ENCODE results near the gene NMNAT3. TPM values are rescaled to one million over a fixed set of nuclear protein-coding genes. Genes with fewer than 3 reads are reported as not detected.
A peak's percentile ranks its signal among the peaks of the same experiment; 100 is the strongest.

NMNAT3 gene
- polyA plus RNA-seq, 1 of the 3 experiments (the other 2 are of a cell fraction): not detected

- ChIA-PET CTCF (interaction anchor here (1.2 kb wide), 1 partner anchor 11 kb away, joined by 6 read pairs; no protein-coding TSS in a partner anchor), POLR2A (no interaction called here)
- Histone ChIP-seq H3K9me3 (no peaks in the 10 kb centered on the region), H3K4me3 (ENCODE audit: low read depth in 2 of 2, low read length in 1 of 2) (no peak overlapping the region), H3K4me2 (no peak overlapping the region), H3K36me3 (replicated peaks in 1 of 2; ENCODE audit: control insufficient read depth in 1 of 2, insufficient read depth in 2 of 2, low read length in 1 of 2) (no peaks in the 10 kb centered on the region), H3K27me3 (ENCODE audit: insufficient read depth) (no peaks in the 10 kb centered on the region), H3K4me1 (ENCODE audit: control insufficient read depth in 1 of 2, insufficient read depth in 2 of 2, low read depth in 1 of 2, low read length in 1 of 2) (no peaks in the 10 kb centered on the region; a peak in 1 of 4 replicates), H2AFZ (ENCODE audit: low read depth) (no peak overlapping the region), H3K9ac (no peak overlapping the region), H4K20me1 (ENCODE audit: insufficient read depth) (no peaks in the 10 kb centered on the region), H3F3A (replicated peaks; ENCODE audit: insufficient read depth) (no peaks in the 10 kb centered on the region), H3K9me2 (no peaks in the 10 kb centered on the region), H3K27ac (ENCODE audit: low read depth in 2 of 2, low read length in 1 of 2) (no peak overlapping the region), H3K79me2 (ENCODE audit: insufficient read depth) (no peaks in the 10 kb centered on the region)
- 19% methylated on average over 3 of the region's 3 CpGs for WGBS (ENCODE audit: low lambda C conversion rate)
- no peak for TF ChIP-seq IRF3 (IDR thresholded peaks at IDR 0.05; ENCODE audit: low read depth, low read length)
- peak; percentile 29; the same call in 1 of the 2 replicates for TF ChIP-seq CTCF (IDR thresholded peaks at IDR 0.05)
- TF ChIP-seq ZBTB33 (IDR thresholded peaks at IDR 0.05; ENCODE audit: borderline replicate concordance, low read depth): no peak
- DNase-seq: no peak
These were observed 48.7 kb downstream of the NMNAT3 start for GRCh38 chr3:139629033-139629432.

- WGBS (ENCODE audit: low lambda C conversion rate): 27% methylated on average over 5 of the region's 5 CpGs
- Histone ChIP-seq H3K36me3 (replicated peaks in 1 of 2; ENCODE audit: control insufficient read depth in 1 of 2, insufficient read depth in 2 of 2, low read length in 1 of 2) (no peaks in the 10 kb centered on the region), H3K4me1 (ENCODE audit: control insufficient read depth in 1 of 2, insufficient read depth in 2 of 2, low read depth in 1 of 2, low read length in 1 of 2) (no peaks in the 10 kb centered on the region), H3K27me3 (ENCODE audit: insufficient read depth) (no peaks in the 10 kb centered on the region), H3K9ac (no peak overlapping the region), H4K20me1 (ENCODE audit: insufficient read depth) (no peaks in the 10 kb centered on the region), H3K4me3 (ENCODE audit: low read depth in 2 of 2, low read length in 1 of 2) (no peak overlapping the region), H3K27ac (ENCODE audit: low read depth in 2 of 2, low read length in 1 of 2) (no peak overlapping the region), H3K9me3 (no peaks in the 10 kb centered on the region), H3F3A (replicated peaks; ENCODE audit: insufficient read depth) (no peaks in the 10 kb centered on the region), H3K79me2 (ENCODE audit: insufficient read depth) (no peaks in the 10 kb centered on the region), H3K9me2 (no peaks in the 10 kb centered on the region), H2AFZ (ENCODE audit: low read depth) (no peak overlapping the region), H3K4me2 (no peak overlapping the region)
- no peak for DNase-seq
- TF ChIP-seq EZH2phosphoT487 (IDR thresholded peaks at IDR 0.05; ENCODE audit: borderline replicate concordance, low read depth): no peak
- TF ChIP-seq MAX (IDR thresholded peaks at IDR 0.05; ENCODE audit: low read depth): no peak
- TF ChIP-seq PBX3 (IDR thresholded peaks at IDR 0.05): no peak
- no peak for TF ChIP-seq SMC3 (IDR thresholded peaks at IDR 0.05; ENCODE audit: low read depth, low read length)
- TF ChIP-seq JUND (IDR thresholded peaks at IDR 0.05): no peak
- no peak for TF ChIP-seq REST (IDR thresholded peaks at IDR 0.05; ENCODE audit: low read depth, low read length)
- no peak for TF ChIP-seq IRF3 (IDR thresholded peaks at IDR 0.05; ENCODE audit: low read depth, low read length)
- TF ChIP-seq USF2 (IDR thresholded peaks at IDR 0.05; ENCODE audit: borderline replicate concordance, low read depth, low read length): no peak
- ChIA-PET CTCF (interaction anchor here (1.5 kb wide), 1 partner anchor 307 kb away, joined by 5 read pairs; the partner anchor contains the start of gene CLSTN2), POLR2A (no interaction called here)
These were observed 50.0 kb downstream of the NMNAT3 start for GRCh38 chr3:139627759-139628158.
